ENCODE measurements around the gene SLC34A1. TPM values are rescaled to one million over a fixed set of nuclear protein-coding genes. Genes with fewer than 3 reads are reported as not detected.

Gene SLC34A1
- total RNA-seq, 1 donor from 2014 or later: not detected

- H3K9me3 Mint-ChIP-seq: no peaks in the 10 kb centered on the region
- peaks cover 61% of the 10 kb centered on the region for H3K4me1 Mint-ChIP-seq
- H3K36me3 Mint-ChIP-seq (ENCODE audit: low read depth): peaks cover 49% of the 10 kb centered on the region
- no peak overlapping the region for H3K27ac Mint-ChIP-seq
- intact Hi-C loops (cut with micrococcal nuclease): no loop called here
- ChIA-PET POLR2A (interaction anchor here (0.8 to 0.9 kb wide), 2 partner anchors 16 to 17 kb away, joined by 3 read pairs; partner anchors contain the start of gene LMAN2), CTCF (interaction anchor here (0.9 to 3.8 kb wide), 8 partner anchors 10 to 254 kb away, joined by 3 to 19 read pairs (median 4); partner anchors contain the start of genes LMAN2 and RGS14)
- DNase-seq: no peak
- no peak for TF ChIP-seq CTCF (IDR thresholded peaks at IDR 0.05)
- H3K27me3 Mint-ChIP-seq: no peaks in the 10 kb centered on the region
- ATAC-seq (ENCODE audit: low read depth): no peak
- H3K4me3 Mint-ChIP-seq: no peak overlapping the region
Measured at GRCh38 chr5:177367981-177368868, 16.0 kb upstream of the SLC34A1 start.

GRCh38 chr5:177368869-177369644, 15.2 kb upstream of the SLC34A1 start:
- POLR2A ChIA-PET: interaction anchor here (0.9 kb wide), 1 partner anchor 17 kb away, joined by 3 read pairs; the partner anchor contains the start of gene LMAN2
- Mint-ChIP-seq H3K4me3 (peak overlapping the region; percentile 21), H3K27me3 (no peaks in the 10 kb centered on the region), H3K9me3 (no peaks in the 10 kb centered on the region), H3K36me3 (ENCODE audit: low read depth) (peaks cover 49% of the 10 kb centered on the region), H3K27ac (peak overlapping the region; percentile 19), H3K4me1 (peaks cover 61% of the 10 kb centered on the region)
- CTCF ChIA-PET: interaction anchor here (0.7 to 3.8 kb wide), 9 partner anchors 11 to 255 kb away, joined by 3 to 19 read pairs (median 4); partner anchors contain the start of genes LMAN2 and RGS14
- intact Hi-C loops (cut with micrococcal nuclease): no loop called here
- ATAC-seq (ENCODE audit: low read depth) (no peak), DNase-seq (no peak)
- TF ChIP-seq CTCF (IDR thresholded peaks at IDR 0.05): no peak

GRCh38 chr5:177369645-177370440, 14.4 kb upstream of the SLC34A1 start:
- peak overlapping the region; percentile 19 for H3K27ac Mint-ChIP-seq
- TF ChIP-seq CTCF (IDR thresholded peaks at IDR 0.05): no peak
- no peaks in the 10 kb centered on the region for H3K27me3 Mint-ChIP-seq
- DNase-seq: no peak
- H3K4me3 Mint-ChIP-seq: no peak overlapping the region
- H3K4me1 Mint-ChIP-seq: peaks cover 53% of the 10 kb centered on the region
- ChIA-PET POLR2A (interaction anchor here (0.9 to 1.9 kb wide), 8 partner anchors 8 to 57 kb away, joined by 3 to 12 read pairs (median 4); partner anchors contain the start of genes GRK6, LMAN2 and RGS14), CTCF (interaction anchor here (0.7 to 3.8 kb wide), 11 partner anchors 12 to 256 kb away, joined by 3 to 19 read pairs (median 4); partner anchors contain the start of genes LMAN2 and RGS14)
- H3K36me3 Mint-ChIP-seq (ENCODE audit: low read depth): peaks cover 47% of the 10 kb centered on the region
- no peak for ATAC-seq (ENCODE audit: low read depth)
- H3K9me3 Mint-ChIP-seq: no peaks in the 10 kb centered on the region
- intact Hi-C loops (cut with micrococcal nuclease): loop anchor here (1.0 to 2.0 kb wide), 2 partner anchors 8 to 13 kb away; partner anchors contain the start of gene RGS14

- no peaks in the 10 kb centered on the region for H3K9me3 Mint-ChIP-seq
- ChIA-PET POLR2A (interaction anchor here (0.7 to 1.9 kb wide), 10 partner anchors 9 to 94 kb away, joined by 3 to 12 read pairs (median 4); partner anchors contain the start of genes GRK6, LMAN2 and RGS14), CTCF (interaction anchor here (0.6 to 3.8 kb wide), 9 partner anchors 8 to 567 kb away, joined by 3 to 19 read pairs (median 3); partner anchors contain the start of genes LMAN2 and RGS14)
- intact Hi-C loops (cut with micrococcal nuclease): loop anchor here (1.0 to 2.0 kb wide), 2 partner anchors 8 to 14 kb away; partner anchors contain the start of gene RGS14
- ATAC-seq (ENCODE audit: low read depth): peak; percentile 85
- H3K36me3 Mint-ChIP-seq (ENCODE audit: low read depth): peaks cover 43% of the 10 kb centered on the region
- peak; percentile 48 for DNase-seq
- peak overlapping the region; percentile 60 for H3K4me3 Mint-ChIP-seq
- no peak overlapping the region for H3K27ac Mint-ChIP-seq
- H3K4me1 Mint-ChIP-seq: peaks cover 53% of the 10 kb centered on the region
- no peak for TF ChIP-seq CTCF (IDR thresholded peaks at IDR 0.05)
- no peaks in the 10 kb centered on the region for H3K27me3 Mint-ChIP-seq
Measured at GRCh38 chr5:177370488-177371119, 13.6 kb upstream of the SLC34A1 start.
